CD4-positive, alpha-beta memory T cell (primary cell): ENCODE data around the gene PHF13. TPM values are rescaled to one million over a fixed set of nuclear protein-coding genes. Genes with fewer than 3 reads are reported as not detected.
"Not testable (repeated sequence)": the region's sequence is repeated elsewhere in the genome, so short reads cannot be mapped to it uniquely, and the experiment has no call there.

Experiments
- CTCF ChIA-PET: fragments of 350-600 bp; sonication (Branson Sonifier 250); formaldehyde crosslinking; loops from one replicate; lab custom pipeline; 2021; ENCODE audit warnings: inconsistent platforms; ENCODE audit not compliant: partially characterized antibody; lab: Charles Lee
- POLR2A ChIA-PET: fragments of 350-600 bp; sonication (Branson Sonifier 250); formaldehyde crosslinking; loops from one replicate; lab custom pipeline; 2021; ENCODE audit not compliant: partially characterized antibody; lab: Charles Lee
- DNase-seq, 5 donors: peaks; one replicate each; pipeline versions ENCODE4 v3.0.0 to v3.0.0-alpha.2; 2020 to 2022; ENCODE audit warnings: mixed read lengths in 1 of 5
- H3K27ac ChIP-seq: one replicate; pipeline ENCODE4 v1.7.0; 2013; ENCODE audit warnings: low read depth, low read length
- H3K27me3 ChIP-seq: 2 replicates; pipeline ENCODE4 v1.7.0; 2013; ENCODE audit warnings: mild to moderate bottlenecking, low read length, moderate library complexity; ENCODE audit not compliant: insufficient read depth
- H3K36me3 ChIP-seq: 2 replicates; pipeline ENCODE4 v1.7.0; 2013; ENCODE audit warnings: mild to moderate bottlenecking, low read length, moderate library complexity; ENCODE audit not compliant: insufficient read depth
- H3K4me1 ChIP-seq: 2 replicates; pipeline ENCODE4 v1.7.0; 2013; ENCODE audit warnings: mild to moderate bottlenecking, low read length, moderate library complexity; ENCODE audit not compliant: insufficient read depth
- H3K4me3 ChIP-seq, 2 donors: one replicate each; pipeline ENCODE4 v1.7.0; 2013; ENCODE audit warnings: low read length in 2 of 2, mild to moderate bottlenecking in 1 of 2
- H3K9me3 ChIP-seq, 2 donors: one replicate each; pipeline ENCODE4 v1.7.0; 2013; ENCODE audit warnings: low read length in 2 of 2, control low read depth in 1 of 2; ENCODE audit not compliant: control insufficient read depth in 1 of 2
- H3K27ac Mint-ChIP-seq, 7 donors: one replicate each; pipeline ENCODE4 v1.8.0; 2020 to 2021; ENCODE audit warnings: mixed read lengths in 7 of 7, mild to moderate bottlenecking in 6 of 7, inconsistent platforms in 3 of 7, moderate library complexity in 3 of 7
- H3K27me3 Mint-ChIP-seq, 2 donors: one replicate each; pipeline ENCODE4 v1.8.0; 2020 to 2021; ENCODE audit warnings: mixed read lengths in 2 of 2
- H3K36me3 Mint-ChIP-seq, 2 donors: one replicate each; pipeline ENCODE4 v1.8.0; 2020 to 2021; ENCODE audit warnings: mixed read lengths in 2 of 2, inconsistent platforms in 1 of 2, mild to moderate bottlenecking in 1 of 2
- H3K4me1 Mint-ChIP-seq, 4 donors: one replicate each; pipeline ENCODE4 v1.8.0; 2020 to 2021; ENCODE audit warnings: mixed read lengths in 4 of 4, mild to moderate bottlenecking in 1 of 4
- H3K4me3 Mint-ChIP-seq, 8 donors: one replicate each; pipeline ENCODE4 v1.8.0; 2020 to 2021; ENCODE audit warnings: mixed read lengths in 8 of 8, mild to moderate bottlenecking in 7 of 8, moderate library complexity in 6 of 8, inconsistent platforms in 3 of 8
- H3K9me3 Mint-ChIP-seq, 8 donors: one replicate each; pipeline ENCODE4 v1.8.0; 2020 to 2021; ENCODE audit warnings: mixed read lengths in 8 of 8, mild to moderate bottlenecking in 5 of 8, inconsistent platforms in 3 of 8, moderate library complexity in 1 of 8
- intact Hi-C: fragments of 100-400 bp; cut with micrococcal nuclease; formaldehyde crosslinking; loops from one replicate; pipeline ENCODE4 v1.15.1; 2023
- polyA plus RNA-seq, 2 donors: library from polyadenylated mRNA; unstranded; fragments of 300-500 nt; fragmentation: Illumina TruSeq; gene quantifications; one replicate each; pipeline ENCODE4 v1.2.3, GENCODE V29; 2021
- total RNA-seq, 2 experiments: library from RNA; stranded (reverse); gene quantifications; one replicate each; pipeline ENCODE4 v1.2.3, GENCODE V29; 2021

The PHF13 gene
- total and polyA plus RNA-seq, 4 experiments from 2014 or later: 2.1 to 14.7 (median 10.0) TPM

DNA sequence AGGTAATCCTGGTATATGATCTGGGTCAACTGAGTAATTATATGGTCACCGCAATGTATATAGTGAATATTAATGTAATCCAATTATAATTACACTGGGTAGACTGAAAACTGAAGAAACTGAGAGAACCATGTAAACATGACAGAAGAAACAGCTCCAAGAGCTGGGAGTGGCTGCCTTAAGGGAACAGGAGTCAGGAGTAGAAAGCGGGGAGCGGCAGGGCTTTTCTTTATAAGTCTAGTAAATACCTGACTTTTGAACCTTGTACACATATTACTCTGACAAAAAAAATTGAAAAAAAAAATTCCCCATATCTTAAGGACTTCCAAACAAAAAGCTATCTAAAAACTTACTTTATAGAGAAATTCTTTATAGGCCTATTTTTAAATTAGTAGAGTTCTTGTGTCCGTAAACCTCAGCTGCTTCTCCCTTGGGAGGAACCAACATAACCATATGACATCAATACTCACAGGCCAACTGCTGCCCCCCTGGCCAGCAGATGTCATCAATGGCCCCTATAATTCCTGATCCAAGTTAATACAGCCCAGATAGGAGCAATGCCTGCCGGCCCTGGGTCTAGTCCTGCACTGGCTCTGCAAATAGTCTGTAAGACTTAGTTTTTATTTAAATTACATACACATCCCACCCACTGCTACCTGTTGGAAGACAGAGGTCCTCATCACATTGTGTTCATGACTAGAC lies 45.0 kb downstream of the PHF13 start:
- no peak overlapping the region for H3K27ac ChIP-seq
- no peaks in the 10 kb centered on the region for H3K27me3 ChIP-seq
- ChIA-PET POLR2A (interaction anchor here (0.6 kb wide), 1 partner anchor 104 kb away, joined by 3 read pairs; no protein-coding TSS in a partner anchor), CTCF (interaction anchor here (1.0 kb wide), 2 partner anchors 11 to 12 kb away, joined by 3 to 4 read pairs; no protein-coding TSS in a partner anchor)
- H3K4me1 Mint-ChIP-seq: peaks cover 2 to 24% (median 6%) of the 10 kb centered on the region in 4 donors
- peaks cover 3% of the 10 kb centered on the region for H3K4me1 ChIP-seq
- intact Hi-C loops: no loop called here
- H3K36me3 Mint-ChIP-seq: peaks cover 12 to 17% of the 10 kb centered on the region in 2 donors
- peaks cover 10% of the 10 kb centered on the region for H3K36me3 ChIP-seq
- H3K9me3 Mint-ChIP-seq: no peaks in the 10 kb centered on the region
- DNase-seq: no peak
- H3K27ac Mint-ChIP-seq: peak overlapping the region in 3 of 7 donors; percentile 26 to 47 (median 36)
- H3K9me3 ChIP-seq: no peaks in the 10 kb centered on the region
- H3K4me3 Mint-ChIP-seq: no peak overlapping the region
- H3K27me3 Mint-ChIP-seq: no peaks in the 10 kb centered on the region
- no peak overlapping the region for H3K4me3 ChIP-seq

DNA sequence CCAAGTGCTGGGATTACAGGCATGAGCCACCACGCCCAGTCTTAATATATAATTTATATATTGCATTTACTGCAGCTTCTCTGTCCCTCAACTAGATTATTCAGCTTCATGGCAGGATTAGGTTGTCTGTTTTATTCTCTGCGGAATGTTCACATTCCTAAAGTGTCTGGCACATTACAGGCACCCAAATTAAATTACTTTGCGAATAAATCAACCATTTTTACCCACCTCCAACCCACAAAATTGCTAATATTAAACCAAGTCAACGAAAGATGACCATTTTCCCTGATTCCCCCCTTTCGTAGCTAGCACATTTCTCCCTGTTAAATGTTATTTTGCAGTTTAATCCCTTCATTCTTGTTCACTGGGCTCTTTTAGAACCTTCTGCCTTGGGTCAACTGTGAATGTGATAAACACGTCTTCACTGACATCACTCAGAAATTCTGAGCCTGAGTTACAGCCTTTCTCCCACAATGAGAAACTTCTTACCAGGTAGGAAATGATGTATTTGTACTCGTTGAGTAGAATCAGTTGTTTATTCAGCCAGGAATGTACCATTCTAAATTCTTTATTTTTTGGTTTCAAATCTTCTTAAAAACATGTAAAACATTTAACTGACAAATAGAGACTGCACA lies 47.0 kb downstream of the PHF13 start:
- Mint-ChIP-seq H3K9me3 (no peaks in the 10 kb centered on the region), H3K4me3 (no peak overlapping the region), H3K4me1 (peaks cover 2 to 24% (median 7%) of the 10 kb centered on the region in 4 donors), H3K27ac (peak overlapping the region in 1 of 7 donors; percentile 69), H3K36me3 (peaks cover 10 to 23% of the 10 kb centered on the region in 2 donors), H3K27me3 (no peaks in the 10 kb centered on the region)
- H3K36me3 ChIP-seq: no peaks in the 10 kb centered on the region
- DNase-seq: no peak
- POLR2A ChIA-PET: no interaction called here
- no peak overlapping the region for H3K4me3 ChIP-seq
- intact Hi-C loops: no loop called here
- no peaks in the 10 kb centered on the region for H3K27me3 ChIP-seq
- no peaks in the 10 kb centered on the region for H3K9me3 ChIP-seq
- peaks cover 3% of the 10 kb centered on the region for H3K4me1 ChIP-seq
- H3K27ac ChIP-seq: no peak overlapping the region
- CTCF ChIA-PET: interaction anchor here (0.5 kb wide), 1 partner anchor 14 kb away, joined by 3 read pairs; no protein-coding TSS in a partner anchor

- H3K4me3 ChIP-seq, POLR2A ChIA-PET, H3K36me3 ChIP-seq, H3K4me3 Mint-ChIP-seq, H3K9me3 Mint-ChIP-seq, intact Hi-C loops, DNase-seq, H3K27ac ChIP-seq, H3K4me1 ChIP-seq, H3K27me3 ChIP-seq, H3K9me3 ChIP-seq, H3K27me3 Mint-ChIP-seq: not testable (repeated sequence)
- peaks cover 10 to 35% of the 10 kb centered on the region in 2 donors for H3K36me3 Mint-ChIP-seq
- CTCF ChIA-PET: interaction anchor here (1.2 kb wide), 1 partner anchor 17 kb away, joined by 4 read pairs; no protein-coding TSS in a partner anchor
- H3K4me1 Mint-ChIP-seq: peaks cover 0 to 21% (median 7%) of the 10 kb centered on the region in 4 donors
- H3K27ac Mint-ChIP-seq: peak overlapping the region in 1 of 7 donors; percentile 6
Observed at GRCh38 chr1:6662468-6662867, 48.9 kb downstream of the PHF13 start.

DNA sequence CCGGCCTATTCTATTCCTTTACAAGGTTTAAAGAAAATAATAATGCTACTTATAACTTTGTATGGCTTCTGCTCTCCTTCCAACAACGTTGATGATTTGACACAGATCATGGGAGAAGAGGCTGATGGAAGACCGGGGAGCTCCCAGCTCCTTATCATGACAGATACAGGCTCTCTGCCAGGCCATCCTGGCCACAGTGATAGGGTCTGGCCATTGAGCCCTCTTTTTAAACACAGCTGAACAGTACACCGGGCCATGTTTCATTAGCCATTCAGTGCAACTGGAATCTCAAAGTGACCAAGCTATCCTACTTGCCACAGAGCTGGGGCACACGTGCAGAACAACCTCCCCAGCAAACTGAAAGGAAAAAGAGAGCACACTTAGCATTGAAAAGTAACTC lies 53.2 kb downstream of the PHF13 start:
- H3K36me3 Mint-ChIP-seq: peaks cover 13 to 38% of the 10 kb centered on the region in 2 donors
- DNase-seq: no peak
- H3K9me3 Mint-ChIP-seq: no peaks in the 10 kb centered on the region
- H3K4me3 Mint-ChIP-seq: no peak overlapping the region
- Histone ChIP-seq H3K4me1 (no peaks in the 10 kb centered on the region), H3K9me3 (no peaks in the 10 kb centered on the region), H3K27me3 (no peaks in the 10 kb centered on the region), H3K4me3 (no peak overlapping the region), H3K27ac (no peak overlapping the region), H3K36me3 (peaks cover 7% of the 10 kb centered on the region)
- H3K27me3 Mint-ChIP-seq: no peaks in the 10 kb centered on the region
- CTCF ChIA-PET: interaction anchor here (0.6 kb wide), 1 partner anchor 479 kb away, joined by 3 read pairs; no protein-coding TSS in a partner anchor
- peaks cover 0 to 9% (median 2%) of the 10 kb centered on the region in 4 donors for H3K4me1 Mint-ChIP-seq
- intact Hi-C loops: no loop called here
- no peak overlapping the region for H3K27ac Mint-ChIP-seq
- POLR2A ChIA-PET: no interaction called here

DNA sequence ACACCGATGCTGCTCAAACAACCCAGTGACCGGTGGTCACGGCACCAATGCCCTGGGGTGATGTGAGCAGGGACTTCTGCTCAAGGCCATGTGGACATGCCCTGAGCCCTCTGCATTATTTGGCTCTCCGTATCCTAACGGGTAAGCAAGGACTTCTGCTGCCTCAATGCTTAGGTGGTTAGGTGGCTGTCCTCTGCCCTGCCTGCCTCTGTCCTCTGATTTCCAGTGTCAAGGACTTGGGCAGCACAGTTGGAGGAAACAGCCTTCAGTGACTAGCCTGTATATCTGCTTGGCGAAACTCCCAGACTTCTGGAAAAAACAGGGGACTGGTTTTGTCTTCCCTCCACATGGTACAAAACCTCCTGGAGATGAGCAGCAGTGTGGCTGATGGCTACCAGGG lies 53.6 kb downstream of the PHF13 start:
- Mint-ChIP-seq H3K4me3 (no peak overlapping the region), H3K27ac (peak overlapping the region in 1 of 7 donors; percentile 48), H3K4me1 (peaks cover 0 to 9% (median 2%) of the 10 kb centered on the region in 4 donors), H3K27me3 (no peaks in the 10 kb centered on the region), H3K36me3 (peaks cover 13 to 39% of the 10 kb centered on the region in 2 donors), H3K9me3 (no peaks in the 10 kb centered on the region)
- no peaks in the 10 kb centered on the region for H3K9me3 ChIP-seq
- H3K27me3 ChIP-seq: no peaks in the 10 kb centered on the region
- CTCF ChIA-PET: no interaction called here
- peaks cover 7% of the 10 kb centered on the region for H3K36me3 ChIP-seq
- POLR2A ChIA-PET: no interaction called here
- no peaks in the 10 kb centered on the region for H3K4me1 ChIP-seq
- DNase-seq: no peak
- no peak overlapping the region for H3K4me3 ChIP-seq
- intact Hi-C loops: no loop called here
- H3K27ac ChIP-seq: no peak overlapping the region

GRCh38 chr1:6668503-6668902 lies 55.0 kb downstream of the PHF13 start:
- Histone ChIP-seq H3K27ac (no peak overlapping the region), H3K9me3 (no peaks in the 10 kb centered on the region), H3K4me1 (no peaks in the 10 kb centered on the region), H3K27me3 (no peaks in the 10 kb centered on the region), H3K4me3 (no peak overlapping the region), H3K36me3 (peaks cover 10% of the 10 kb centered on the region)
- DNase-seq: no peak
- CTCF ChIA-PET: no interaction called here
- Mint-ChIP-seq H3K4me1 (peaks cover 0 to 2% (median 0%) of the 10 kb centered on the region in 4 donors), H3K36me3 (peaks cover 12 to 43% of the 10 kb centered on the region in 2 donors), H3K9me3 (no peaks in the 10 kb centered on the region), H3K27ac (peak overlapping the region in 1 of 7 donors; percentile 15), H3K27me3 (no peaks in the 10 kb centered on the region), H3K4me3 (no peak overlapping the region)
- POLR2A ChIA-PET: no interaction called here
- intact Hi-C loops: no loop called here

- peak overlapping the region in 1 of 7 donors; percentile 22 for H3K27ac Mint-ChIP-seq
- peaks cover 26% of the 10 kb centered on the region for H3K36me3 ChIP-seq
Observed at GRCh38 chr1:6672558-6672957, 59.0 kb downstream of the PHF13 start.

More at GRCh38 chr1:6672558-6672957, 59.0 kb downstream of the PHF13 start:
- H3K27ac ChIP-seq: no peak overlapping the region
- Mint-ChIP-seq H3K4me3 (no peak overlapping the region), H3K9me3 (no peaks in the 10 kb centered on the region), H3K4me1 (no peaks in the 10 kb centered on the region), H3K36me3 (peaks cover 28 to 39% of the 10 kb centered on the region in 2 donors), H3K27me3 (no peaks in the 10 kb centered on the region)
- intact Hi-C loops: no loop called here
- H3K27me3 ChIP-seq: no peaks in the 10 kb centered on the region
- no peaks in the 10 kb centered on the region for H3K4me1 ChIP-seq
- H3K4me3 ChIP-seq: no peak overlapping the region
- no peaks in the 10 kb centered on the region for H3K9me3 ChIP-seq
- ChIA-PET CTCF (no interaction called here), POLR2A (no interaction called here)
- no peak for DNase-seq
